Spinal cord (tissue), 4 donors: Measurements from ENCODE around the gene C1QB. TPM values are rescaled to one million over a fixed set of nuclear protein-coding genes. Genes with fewer than 3 reads are reported as not detected.

ENCODE experiments used
- polyA plus RNA-seq, 2 donors: library from polyadenylated mRNA; unstranded; fragments of 120-200 nt; gene quantifications; one replicate each; pipeline ENCODE4 v1.2.1, GENCODE V29; 2013; ENCODE audit not compliant: insufficient read length in 2 of 2
- small RNA-seq: library from RNA; depleted of rRNA; stranded (forward); fragments of <200 nt; gene quantifications from one replicate; pipeline ENCODE3, GENCODE V24; 2014; ENCODE audit warnings: low replicate concordance
- total RNA-seq, 2 donors: library from RNA; depleted of rRNA in 1 of 2; stranded (reverse); fragments of 120-200 nt in 1 of 2; fragments of >200 nt in 1 of 2; gene quantifications; one replicate each; pipeline versions ENCODE4 v1.2.3 to v1.2.4, GENCODE V29; 2013 to 2014

C1QB gene
- total and polyA plus RNA-seq, 4 donors, result 28.6 to 44.5 (median 40.9) TPM

Small RNAs within 50 kb of the gene (small RNA-seq; reads per million reads assigned to genes)
- gene MIR6127, result not detected

Other genes starting within 250 kb of the C1QB start
- 10 to 100 TPM; 13.6 to 18.0 TPM for gene ZBTB40, start 201.4 kb upstream of the C1QB start, total RNA-seq
- 10 to 100 TPM; 17.4 to 19.0 TPM for gene ZBTB40, start 201.4 kb upstream of the C1QB start, polyA plus RNA-seq
- 1 to 10 TPM; 1.8 to 4.6 TPM for gene EPHA8, start 89.7 kb upstream of the C1QB start, total RNA-seq
- gene EPHA8, start 89.7 kb upstream of the C1QB start, polyA plus RNA-seq, result 10 to 100 TPM; 13.4 to 17.1 TPM
- 10 to 100 TPM; 48.2 to 66.2 TPM for gene C1QA, start 16.6 kb upstream of the C1QB start, total RNA-seq
- 10 to 100 TPM; 23.3 to 24.8 TPM for gene C1QA, start 16.6 kb upstream of the C1QB start, polyA plus RNA-seq
- 10 to 100 TPM; 35.3 to 39.7 TPM for gene C1QC, start 9.6 kb upstream of the C1QB start, total RNA-seq
- gene C1QC, start 9.6 kb upstream of the C1QB start, polyA plus RNA-seq, result 10 to 100 TPM; 49.2 to 64.7 TPM
- gene EPHB2, start 57.6 kb downstream of the C1QB start, total RNA-seq, result 10 to 100 TPM; 22.2 to 23.5 TPM
- gene EPHB2, start 57.6 kb downstream of the C1QB start, polyA plus RNA-seq, result 10 to 100 TPM; 43.1 to 44.4 TPM